ENCODE measurements around the gene EIF3K. TPM values are rescaled to one million over a fixed set of nuclear protein-coding genes. Genes with fewer than 3 reads are reported as not detected.
"Not testable (repeated sequence)": the region's sequence is repeated elsewhere in the genome, so short reads cannot be mapped to it uniquely, and the experiment has no call there.

The EIF3K gene
- 224 TPM for polyA plus RNA-seq (2013, experiment 1 of 2; ENCODE audit: insufficient read length)
- polyA plus RNA-seq (2013, experiment 2 of 2; ENCODE audit: insufficient read length), result 187 TPM

- DNase-seq, result peak; percentile 98
These were observed at the start of gene EIF3K for GRCh38 chr19:38618590-38619360. TSS of gene EIF3K (plus strand) at chr19:38619188. CDS start at chr19:38619269, 81 bp downstream.

DNA sequence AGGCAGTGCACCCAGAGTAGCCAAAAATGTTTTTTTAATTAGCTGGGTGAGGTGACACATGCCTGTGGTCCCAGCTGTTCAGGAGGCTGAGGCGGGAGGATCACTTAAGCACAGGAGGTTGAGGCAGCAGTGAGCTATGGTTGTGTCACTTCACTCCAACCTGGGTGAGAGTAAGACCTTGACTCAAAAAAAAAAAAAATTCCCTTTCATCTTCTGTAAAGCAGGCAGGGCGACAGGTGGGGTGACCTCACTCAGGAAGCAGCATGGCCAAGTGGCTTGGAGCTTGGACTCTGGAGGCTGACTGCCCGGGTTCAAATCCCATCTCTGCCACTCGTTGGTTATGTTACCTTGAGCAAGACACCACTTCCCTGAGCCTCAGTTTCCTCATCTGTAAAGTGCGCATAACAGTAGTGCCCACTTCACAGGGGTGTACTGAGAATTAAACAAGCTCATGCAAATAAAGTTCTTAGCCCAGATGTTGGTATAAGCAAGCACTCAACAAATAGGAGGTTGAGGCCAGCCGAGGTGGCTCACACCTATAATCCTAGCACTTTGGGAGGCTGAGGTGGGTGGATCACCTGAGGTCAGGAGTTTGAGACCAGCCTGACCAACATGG is 49.5 kb upstream of the EIF3K start:
- DNase-seq, result no peak

- DNase-seq, result no peak
These were observed 47.3 kb upstream of the EIF3K start for GRCh38 chr19:38571682-38572081.

DNA sequence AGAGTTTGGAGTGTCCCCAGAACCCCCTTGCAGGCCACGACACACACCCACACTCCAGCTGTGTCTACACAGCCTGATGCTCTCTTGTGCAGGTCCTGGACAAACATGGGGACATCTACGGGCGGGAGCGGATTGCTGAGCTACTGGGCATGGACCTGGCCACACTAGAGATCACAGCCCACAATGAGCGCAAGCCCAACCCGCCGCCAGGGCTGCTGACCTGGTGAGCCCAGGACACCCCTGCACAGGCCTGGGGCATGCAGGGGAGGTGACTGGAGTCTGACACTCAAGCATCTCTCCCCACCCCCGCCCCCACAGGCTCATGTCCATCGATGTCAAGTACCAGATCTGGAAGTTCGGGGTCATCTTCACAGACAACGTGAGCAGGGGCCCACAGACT is 41.2 kb upstream of the EIF3K start:
- no peak for DNase-seq

- not testable (repeated sequence) for DNase-seq
These were observed 39.7 kb upstream of the EIF3K start for GRCh38 chr19:38579304-38579703.

GRCh38 chr19:38580080-38580479 is 38.9 kb upstream of the EIF3K start:
- no peak for DNase-seq

- DNase-seq, result no peak
These were observed 35.6 kb upstream of the EIF3K start for GRCh38 chr19:38583219-38583984.

GRCh38 chr19:38583985-38584305 is 35.0 kb upstream of the EIF3K start:
- DNase-seq, result no peak

- peak; percentile 9 for DNase-seq
These were observed 31.4 kb upstream of the EIF3K start for GRCh38 chr19:38587562-38587961.

DNA sequence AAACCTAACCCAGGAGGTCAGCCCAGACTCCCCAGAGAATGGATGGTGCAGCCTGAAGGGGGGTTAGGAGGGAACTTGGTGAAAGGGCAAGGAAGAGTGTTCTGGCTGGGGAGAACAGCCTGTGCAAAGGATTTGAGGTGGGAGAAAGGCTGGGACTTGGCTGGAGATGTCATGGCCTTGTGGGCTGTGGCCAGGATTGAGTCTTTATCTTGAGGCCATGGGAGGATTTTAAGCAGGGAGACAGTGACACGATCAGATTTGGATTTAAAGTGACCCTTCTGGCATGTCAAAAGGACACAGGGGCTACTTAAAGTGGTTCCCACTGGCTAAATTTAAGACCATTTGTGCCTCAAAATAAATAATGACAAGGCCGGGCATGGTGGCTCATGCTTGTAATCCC is 30.9 kb upstream of the EIF3K start:
- DNase-seq, result no peak

DNA sequence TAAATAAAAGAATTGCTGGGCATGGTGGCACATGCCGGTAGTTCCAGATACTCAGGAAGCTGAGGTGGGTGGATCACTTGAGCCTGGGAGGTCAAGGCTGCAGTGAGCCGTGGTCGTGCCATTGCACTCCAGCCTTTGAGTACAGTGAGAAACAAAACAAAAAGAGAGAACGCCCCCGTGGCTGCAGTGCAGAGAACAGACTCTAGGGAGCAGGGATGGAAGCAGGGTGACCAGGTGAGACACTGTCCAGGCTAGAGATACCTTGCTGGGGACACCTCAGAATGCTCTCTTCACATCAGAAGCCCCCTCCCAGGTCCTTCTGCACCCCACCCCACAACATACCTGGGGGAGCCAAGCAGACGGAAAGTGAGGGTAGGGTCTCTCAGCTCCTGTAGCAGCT is 26.0 kb upstream of the EIF3K start:
- no peak for DNase-seq

DNA sequence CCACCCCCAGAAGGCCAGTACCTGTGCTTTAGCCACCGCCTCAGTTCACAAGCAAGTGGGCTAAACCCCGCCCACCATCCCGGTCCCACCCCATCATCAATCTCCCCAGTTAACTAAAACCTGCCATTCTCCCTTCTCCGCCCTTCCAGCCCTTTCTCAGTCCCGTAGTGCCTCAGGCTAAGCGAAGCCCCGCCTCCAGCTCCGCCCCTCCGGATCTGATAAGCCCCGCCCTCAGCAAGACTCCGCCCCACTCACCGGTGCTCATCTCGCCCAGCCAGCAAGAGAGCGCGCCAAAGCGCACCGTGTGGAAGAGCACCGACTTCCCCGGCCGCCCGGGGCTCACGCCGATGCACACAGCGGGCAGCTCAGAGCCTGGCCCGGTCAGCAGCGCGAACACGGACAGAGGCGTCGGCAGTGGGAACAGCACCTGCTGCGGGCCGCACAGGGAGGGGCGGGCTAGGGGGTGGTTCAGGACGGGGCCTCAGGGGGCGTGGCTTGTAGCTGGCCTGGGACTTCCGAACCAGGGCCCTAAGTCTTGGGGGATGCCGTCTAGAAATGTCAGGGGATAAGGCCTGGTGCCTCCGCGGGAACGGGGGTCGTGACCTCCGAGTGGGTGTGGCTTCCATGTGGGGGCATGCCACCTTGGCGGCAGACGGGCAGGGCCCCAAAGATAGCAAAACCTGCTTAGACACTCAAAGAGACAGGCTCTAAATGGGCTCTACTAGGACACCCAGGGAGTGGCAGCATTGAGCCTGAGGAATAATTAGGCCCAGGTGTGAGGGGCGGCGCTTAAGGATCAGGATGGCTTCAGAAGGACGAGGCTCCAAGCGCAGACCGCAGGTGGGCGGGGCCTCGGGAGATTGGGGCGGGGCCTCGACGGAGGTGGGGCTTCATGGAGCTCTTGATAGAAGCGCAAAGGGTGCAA is 22.7 kb upstream of the EIF3K start:
- no peak for DNase-seq

- DNase-seq, result no peak
These were observed 21.9 kb upstream of the EIF3K start for GRCh38 chr19:38597075-38597474.

- DNase-seq, result no peak
These were observed 19.3 kb upstream of the EIF3K start for GRCh38 chr19:38599722-38600121.

GRCh38 chr19:38602856-38603255 is 16.1 kb upstream of the EIF3K start:
- not testable (repeated sequence) for DNase-seq

- DNase-seq, result no peak
These were observed 12.9 kb upstream of the EIF3K start for GRCh38 chr19:38606131-38606530.

GRCh38 chr19:38614289-38614688 is 4.7 kb upstream of the EIF3K start:
- DNase-seq, result no peak

- no peak for DNase-seq
These were observed 3.9 kb upstream of the EIF3K start for GRCh38 chr19:38615007-38615581.

- no peak for DNase-seq
These were observed 2.7 kb upstream of the EIF3K start for GRCh38 chr19:38616265-38616664.

GRCh38 chr19:38617283-38617763 is 1.7 kb upstream of the EIF3K start:
- DNase-seq, result no peak

DNA sequence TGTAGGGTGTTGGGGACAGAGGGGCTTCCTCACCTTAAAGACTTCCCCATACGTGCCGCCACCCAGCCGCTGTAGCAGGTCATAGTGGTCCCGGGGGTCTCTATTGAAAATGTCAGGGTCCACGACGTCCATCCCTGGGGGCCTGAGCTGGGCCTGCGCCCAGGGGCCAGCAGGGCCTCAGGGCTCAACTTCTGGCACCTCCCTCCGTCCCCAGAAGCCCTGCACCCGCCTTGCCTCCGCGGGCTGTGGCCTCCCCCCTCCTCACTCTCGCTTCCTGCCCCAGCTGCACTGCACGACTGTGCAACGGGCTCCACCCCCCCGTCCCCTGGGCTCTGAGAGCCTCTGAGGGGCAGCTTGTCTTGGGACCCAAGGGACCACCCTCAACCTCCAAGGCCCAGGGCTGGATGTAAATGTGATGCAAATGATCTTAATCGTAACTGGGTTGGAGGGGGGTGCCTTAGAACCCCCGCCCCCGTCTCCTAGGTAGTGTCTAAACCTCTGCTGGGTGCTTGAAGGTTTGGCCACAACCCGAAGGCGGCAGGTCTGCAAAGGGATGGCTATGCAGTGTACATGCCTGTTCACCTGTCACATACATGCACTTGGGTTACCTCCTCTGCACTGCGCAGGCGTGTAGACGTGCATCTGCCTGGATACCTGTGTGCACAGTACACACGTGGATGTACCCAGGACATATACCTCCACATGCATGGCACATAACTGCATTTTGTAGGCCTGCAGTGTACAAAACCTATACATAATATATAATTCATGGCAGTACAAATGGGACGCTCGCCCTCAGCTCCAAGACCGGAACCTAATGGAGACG is 1.0 kb upstream of the EIF3K start, which contains the start of gene MAP4K1:
Gene MAP4K1, minus strand, starts transcription at position 190 of the 826 bp plus-strand sequence. Its CDS starts 58 bp downstream, at position 132.
- DNase-seq, result no peak

Measured in fibroblast of skin of back (primary cell).